ENCODE data around the gene PCK1.

PCK1 gene

GRCh38 chr20:57589728-57590484, 29.0 kb downstream of the PCK1 start:
- no peak for DNase-seq

DNA sequence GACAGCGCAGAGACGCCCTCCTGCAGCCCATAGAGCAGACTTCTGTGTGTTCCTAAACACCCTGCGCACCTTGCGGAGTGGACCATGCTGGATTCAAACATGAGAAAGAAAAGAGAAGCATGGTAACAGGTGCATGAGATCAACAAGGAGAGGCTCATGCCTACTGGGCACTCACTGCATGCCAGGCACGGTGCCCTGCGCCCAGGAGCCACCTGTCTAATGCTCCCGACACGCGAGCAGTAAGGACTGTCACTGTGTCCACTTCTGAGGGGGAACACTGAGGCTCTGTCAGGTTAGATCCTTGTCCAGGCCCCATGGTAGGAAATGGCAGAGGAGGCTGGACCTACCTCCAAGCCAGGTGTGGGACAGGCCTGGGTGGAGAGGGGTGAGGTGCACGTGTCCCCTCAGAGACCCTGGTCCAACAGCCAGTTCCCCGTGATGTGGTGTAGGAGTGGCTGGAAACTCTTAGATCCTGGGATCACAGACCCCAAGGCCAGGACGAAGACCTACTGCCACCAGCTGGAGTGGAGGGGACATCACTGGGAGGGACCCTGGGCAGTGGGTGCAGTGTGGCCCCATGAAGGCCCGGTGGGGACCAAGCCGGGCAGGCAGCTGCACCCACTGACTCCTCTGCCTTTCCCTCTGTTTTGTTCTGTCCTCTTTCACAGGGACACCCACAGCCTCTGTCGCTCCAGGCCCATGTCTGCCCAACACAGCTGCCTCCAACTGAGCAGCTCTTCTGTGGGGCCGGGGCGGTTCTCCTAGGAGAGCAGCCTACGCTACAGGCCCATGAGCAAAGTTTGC, 29.8 kb downstream of the PCK1 start:
- DNase-seq, result no peak

GRCh38 chr20:57591289-57592229, 30.6 kb downstream of the PCK1 start:
- no peak for DNase-seq

GRCh38 chr20:57592263-57593092, 31.6 kb downstream of the PCK1 start:
- DNase-seq, result no peak

- no peak for DNase-seq
Observed at GRCh38 chr20:57593134-57593886, 32.4 kb downstream of the PCK1 start.

DNA sequence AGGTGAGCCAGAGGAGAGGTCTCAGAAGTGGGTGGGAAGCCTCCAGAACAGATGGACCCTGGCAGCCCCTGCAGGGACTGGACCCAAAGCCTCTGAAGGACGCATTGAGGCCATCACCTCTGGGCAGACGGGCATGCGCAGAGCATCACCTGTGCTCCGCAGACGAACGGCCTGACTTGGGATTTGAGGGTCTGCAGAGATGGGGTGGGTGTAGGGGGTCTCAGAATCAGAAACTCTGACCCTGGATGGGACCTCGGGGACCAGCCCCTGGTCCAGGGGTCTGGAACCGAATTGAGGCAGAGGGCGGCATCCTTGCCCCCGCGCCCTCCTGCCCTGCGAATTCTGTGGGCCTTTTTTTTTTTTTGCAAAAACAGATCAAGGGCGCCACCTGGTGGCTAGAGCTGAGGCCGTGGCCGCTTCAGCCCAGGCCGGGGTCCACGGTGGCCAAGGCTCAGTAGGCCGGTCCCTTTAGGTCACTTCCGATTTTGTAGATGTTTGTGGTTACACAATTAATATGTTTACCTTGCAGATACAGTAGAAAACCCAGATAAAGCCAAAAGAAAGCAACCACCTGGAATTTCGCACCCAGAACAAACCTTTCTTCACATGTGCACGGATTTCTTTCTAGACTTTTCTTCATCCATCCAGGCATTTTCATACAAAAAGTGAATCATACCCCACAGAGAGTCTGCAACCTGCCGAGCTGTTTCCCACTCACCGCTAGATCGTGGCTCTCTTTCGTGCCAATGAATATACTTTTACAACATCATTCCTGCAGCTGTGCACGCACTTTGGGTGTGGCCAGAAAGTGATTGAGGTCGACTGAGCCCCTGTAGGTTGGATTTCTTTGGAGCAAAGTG, 33.4 kb downstream of the PCK1 start:
- DNase-seq, result no peak

GRCh38 chr20:57595041-57596030, 34.4 kb downstream of the PCK1 start:
- no peak for DNase-seq

GRCh38 chr20:57596358-57596757, 35.4 kb downstream of the PCK1 start:
- DNase-seq, result no peak

- DNase-seq, result peak; percentile 60
Observed at GRCh38 chr20:57596998-57597939, 36.4 kb downstream of the PCK1 start.

DNA sequence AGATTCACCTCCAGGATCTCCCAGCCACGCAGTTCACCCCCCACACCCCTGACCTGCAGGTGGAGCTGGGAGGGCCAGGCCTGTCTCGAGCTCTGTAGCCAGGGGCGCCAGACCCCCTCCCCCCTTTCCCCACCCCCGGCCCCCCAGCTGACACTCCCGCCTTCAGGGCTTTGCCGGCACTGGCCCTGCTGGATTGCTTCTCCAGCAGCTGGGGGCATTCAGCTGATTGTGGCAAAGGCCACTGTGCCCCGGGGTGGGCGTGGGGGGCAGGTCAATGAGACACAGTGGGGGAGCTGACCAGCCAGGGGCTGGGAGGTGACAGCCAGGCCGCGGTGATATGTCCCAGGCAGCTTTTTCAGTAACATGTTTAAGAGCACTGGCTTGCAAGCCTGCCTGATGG, 37.1 kb downstream of the PCK1 start:
- DNase-seq, result no peak

- DNase-seq, result no peak
Observed at GRCh38 chr20:57598491-57598890, 37.6 kb downstream of the PCK1 start.

DNA sequence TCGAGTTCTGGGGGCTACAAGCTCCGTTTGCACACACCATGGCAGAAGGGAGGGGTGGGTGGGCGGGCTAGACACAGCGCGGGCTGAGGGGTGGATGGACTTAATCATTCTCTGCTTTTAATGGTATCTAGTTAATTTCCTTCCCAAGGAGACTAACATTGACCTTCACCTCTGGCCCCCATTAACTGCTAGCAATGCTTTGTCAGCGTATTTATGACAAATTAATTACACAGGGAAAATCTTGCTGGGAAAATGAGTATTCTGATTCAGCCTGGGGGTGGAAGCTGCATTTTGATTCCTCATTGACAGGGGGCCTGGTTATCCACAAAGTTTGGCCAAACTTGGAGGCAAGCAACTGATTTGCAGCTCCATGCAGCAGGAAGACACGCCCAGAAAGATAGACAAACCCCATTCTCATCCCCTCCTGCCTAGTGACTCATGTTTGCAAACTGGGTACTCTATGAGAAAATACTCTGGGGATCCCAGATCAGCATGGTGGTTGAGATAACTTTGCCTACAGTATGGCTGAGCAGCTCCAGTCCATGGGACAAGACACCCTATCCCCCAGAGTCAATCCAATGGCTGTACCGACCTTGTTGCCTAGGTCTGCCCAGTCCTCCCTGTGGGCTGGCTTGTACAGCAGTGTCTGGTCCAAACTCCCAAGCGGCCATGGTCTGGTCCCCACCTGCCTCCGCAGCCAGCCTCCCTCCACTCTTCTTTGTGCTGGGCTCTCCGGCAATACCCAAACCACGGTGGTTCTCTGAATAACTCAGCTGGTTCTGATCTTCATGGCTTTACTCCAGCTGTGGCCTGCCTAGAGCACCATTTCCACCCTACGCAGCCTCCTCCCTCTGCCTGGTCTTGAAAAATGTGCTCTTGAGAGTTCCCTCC, 39.7 kb downstream of the PCK1 start:
- DNase-seq, result no peak

DNA sequence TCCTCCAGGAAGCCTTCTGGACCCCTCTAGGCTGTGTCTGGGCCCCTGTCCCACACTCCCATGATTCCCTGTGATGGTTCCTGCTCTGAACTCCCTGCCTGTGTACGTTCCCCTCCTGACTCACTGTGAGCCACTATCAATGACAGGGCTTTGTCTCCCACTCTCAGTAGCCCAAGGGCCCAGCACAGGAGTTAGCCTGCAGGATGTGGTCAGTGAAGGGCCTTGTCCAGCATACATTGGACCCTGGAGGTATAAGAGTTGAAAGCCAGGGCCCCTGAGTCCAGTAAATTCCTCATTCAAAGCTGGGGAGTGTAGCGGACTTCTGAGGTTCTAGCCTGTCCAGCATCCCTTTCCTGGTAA, 40.3 kb downstream of the PCK1 start:
- no peak for DNase-seq

GRCh38 chr20:57601737-57602136, 40.8 kb downstream of the PCK1 start:
- no peak for DNase-seq

DNA sequence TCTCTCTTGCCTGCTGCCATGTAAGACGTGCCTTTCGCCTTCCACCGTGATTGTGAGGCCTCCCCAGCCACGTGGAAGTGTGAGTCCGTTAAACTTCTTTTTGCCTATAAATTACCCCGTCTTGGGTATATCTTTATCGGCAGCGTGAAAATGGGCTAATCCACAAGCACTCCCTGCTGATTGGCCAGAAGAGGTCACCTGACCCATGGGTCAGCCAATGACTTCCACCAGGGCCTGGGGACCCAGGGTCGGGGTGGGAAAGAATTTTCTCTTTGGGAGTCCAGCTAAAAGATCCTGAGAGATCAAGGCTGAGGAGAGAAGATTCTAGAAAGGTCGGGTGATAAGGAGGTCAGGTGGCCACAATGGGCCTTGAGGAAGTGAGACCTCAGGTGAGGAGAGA, 42.2 kb downstream of the PCK1 start:
- DNase-seq, result no peak

DNA sequence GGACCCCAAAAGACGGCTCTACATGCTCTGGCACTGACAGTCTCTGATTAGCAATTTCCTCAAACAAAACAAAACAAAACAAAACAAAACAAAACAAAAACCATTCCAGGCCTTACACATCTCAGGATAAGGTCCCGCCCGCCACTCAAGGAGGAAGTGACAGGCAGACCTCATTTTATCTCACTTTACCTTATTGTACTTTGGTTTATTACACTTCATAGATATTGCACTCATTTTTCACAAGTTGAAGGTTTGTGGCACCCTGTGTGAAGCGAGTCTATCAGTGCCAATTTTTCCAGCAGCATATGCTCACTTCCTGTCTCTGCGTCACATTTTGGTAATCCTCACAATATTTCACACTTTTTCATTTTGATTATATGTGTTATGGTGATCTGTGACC, 44.1 kb downstream of the PCK1 start:
- no peak for DNase-seq

DNA sequence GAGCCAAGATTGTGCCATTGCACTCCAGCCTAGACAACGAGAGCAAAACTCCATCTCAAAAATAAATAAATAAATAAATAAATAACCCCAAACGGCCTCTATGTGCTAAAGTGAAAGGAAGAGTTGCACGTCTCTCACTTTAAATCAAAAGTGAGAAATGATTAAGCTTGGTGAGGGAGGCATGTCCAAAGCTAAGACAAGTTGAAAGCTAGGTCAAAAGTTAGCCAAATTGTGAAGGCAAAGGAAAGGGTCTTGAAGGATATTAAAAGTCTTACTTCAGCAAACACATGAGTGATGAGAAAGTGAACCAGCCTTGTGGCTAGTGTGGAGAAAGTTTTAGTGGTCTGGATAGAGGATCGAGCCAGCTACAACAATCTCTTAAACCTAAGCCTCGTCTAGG, 45.0 kb downstream of the PCK1 start:
- DNase-seq, result no peak

Data from midbrain (tissue), 1 donor.